GM23338 (cell line): ENCODE results near the gene RAD51B. TPM values are rescaled to one million over a fixed set of nuclear protein-coding genes. Genes with fewer than 3 reads are reported as not detected.
A peak's percentile ranks its signal among the peaks of the same experiment; 100 is the strongest.

Experiments used
- ATAC-seq: fragments of 200-7000 bp; cut with Tn5 transposase; 3 replicates; pipeline ENCODE4 v1.9.1; 2020
- DNase-seq: peaks from one replicate; pipeline ENCODE4 v3.0.0-alpha.2; 2015; ENCODE audit warnings: low spot score
- H2AFZ ChIP-seq: fragments of 200-600 bp; sonication (generic); 2 replicates; pipeline ENCODE4 v1.8.0; 2016; ENCODE audit warnings: antibody characterized with exemption, mild to moderate bottlenecking, moderate library complexity
- H3F3A ChIP-seq: fragments of 200-600 bp; sonication (generic); replicated peaks from 2 replicates; pipeline ENCODE4 v1.8.0; 2017; ENCODE audit warnings: antibody characterized with exemption, mixed run types, low read depth
- H3K27ac ChIP-seq: fragments of 200-600 bp; sonication (generic); 2 replicates; pipeline ENCODE4 v1.6.1; 2016; ENCODE audit warnings: low read depth
- H3K27me3 ChIP-seq: fragments of 200-600 bp; sonication (generic); 2 replicates; pipeline ENCODE4 v1.8.0; 2016; ENCODE audit warnings: mild to moderate bottlenecking, mixed run types, moderate library complexity; ENCODE audit not compliant: insufficient read depth
- H3K36me3 ChIP-seq: fragments of 200-600 bp; sonication (generic); 2 replicates; pipeline ENCODE4 v1.8.0; 2016; ENCODE audit warnings: mild to moderate bottlenecking; ENCODE audit not compliant: insufficient read depth
- H3K4me1 ChIP-seq: fragments of 200-600 bp; sonication (generic); 2 replicates; pipeline ENCODE4 v1.8.0; 2016; ENCODE audit warnings: mild to moderate bottlenecking, moderate library complexity; ENCODE audit not compliant: insufficient read depth
- H3K4me2 ChIP-seq: fragments of 200-600 bp; sonication (generic); 2 replicates; pipeline ENCODE4 v1.7.1; 2017; ENCODE audit warnings: mixed run types
- H3K4me3 ChIP-seq: fragments of 200-600 bp; sonication (generic); 2 replicates; pipeline ENCODE4 v1.6.1; 2016; ENCODE audit warnings: mixed run types
- H3K79me2 ChIP-seq: fragments of 200-600 bp; sonication (generic); replicated peaks from 2 replicates; pipeline ENCODE4 v1.8.0; 2017; ENCODE audit warnings: mild to moderate bottlenecking; ENCODE audit not compliant: insufficient read depth
- H3K9me2 ChIP-seq: fragments of 200-600 bp; sonication (generic); 2 replicates; pipeline ENCODE4 v1.8.0; 2017; ENCODE audit not compliant: insufficient read depth
- H4K20me1 ChIP-seq: fragments of 200-600 bp; sonication (generic); replicated peaks from 2 replicates; pipeline ENCODE4 v1.8.0; 2017; ENCODE audit warnings: mild to moderate bottlenecking; ENCODE audit not compliant: insufficient read depth
- H3K27ac Mint-ChIP-seq: 2 replicates; pipeline ENCODE4 v1.8.0; 2020; ENCODE audit warnings: inconsistent platforms, mild to moderate bottlenecking, moderate library complexity, mixed read lengths
- H3K27me3 Mint-ChIP-seq: 3 replicates; pipeline ENCODE4 v1.8.0; 2022; ENCODE audit warnings: low read depth, mild to moderate bottlenecking, moderate library complexity, mixed read lengths, inconsistent platforms; ENCODE audit not compliant: insufficient read depth, poor library complexity
- H3K36me3 Mint-ChIP-seq: 3 replicates; pipeline ENCODE4 v1.8.0; 2021; ENCODE audit warnings: low read depth, mild to moderate bottlenecking, inconsistent platforms, moderate library complexity, mixed read lengths
- H3K4me1 Mint-ChIP-seq: 3 replicates; pipeline ENCODE4 v1.8.0; 2020; ENCODE audit warnings: mild to moderate bottlenecking, inconsistent platforms, mixed read lengths
- H3K4me3 Mint-ChIP-seq: 3 replicates; pipeline ENCODE4 v1.8.0; 2021; ENCODE audit warnings: moderate library complexity, mild to moderate bottlenecking, inconsistent platforms, mixed read lengths
- H3K9me3 Mint-ChIP-seq: 3 replicates; pipeline ENCODE4 v1.8.0; 2020; ENCODE audit warnings: moderate library complexity, mild to moderate bottlenecking, inconsistent platforms, mixed read lengths
- CREB1 ChIP-seq: fragments of 250-450 bp; sonication (Bioruptor Pico); IDR thresholded peaks from 2 replicates; pipeline ENCODE4 v1.5.0; 2020; ENCODE audit warnings: low read depth, mild to moderate bottlenecking, moderate library complexity
- CTCF ChIP-seq, 2 experiments: fragments of 200-600 bp in 1 of 2; sonication (generic) in 1 of 2; conservative IDR thresholded peaks; 2 replicates each; pipeline versions ENCODE4 v1.5.1 to v1.6.1; 2016 to 2017; ENCODE audit warnings: antibody characterized with exemption in 2 of 2, low read depth in 2 of 2, mild to moderate bottlenecking in 2 of 2, moderate library complexity in 1 of 2
- ETS1 ChIP-seq: IDR thresholded peaks from 2 replicates; pipeline ENCODE4 v1.6.1; 2016; ENCODE audit warnings: antibody characterized with exemption
- JUNB ChIP-seq: IDR thresholded peaks from one replicate; pipeline ENCODE4 v1.6.1; 2016; ENCODE audit warnings: antibody characterized with exemption; ENCODE audit not compliant: unreplicated experiment
- NANOG ChIP-seq: IDR thresholded peaks from 2 replicates; pipeline ENCODE4 v1.6.1; 2016; ENCODE audit warnings: antibody characterized with exemption, borderline replicate concordance
- POLR2AphosphoS5 ChIP-seq: IDR thresholded peaks from 2 replicates; pipeline ENCODE4 v1.6.1; 2016; ENCODE audit warnings: antibody characterized with exemption, low read depth
- REST ChIP-seq: IDR thresholded peaks from one replicate; pipeline ENCODE4 v1.6.1; 2018; ENCODE audit warnings: antibody characterized with exemption; ENCODE audit not compliant: unreplicated experiment
- STAT1 ChIP-seq: IDR thresholded peaks from one replicate; pipeline ENCODE4 v1.6.1; 2016; ENCODE audit warnings: antibody characterized with exemption; ENCODE audit not compliant: unreplicated experiment
- ZNF114 ChIP-seq: fragments of 250-450 bp; sonication (Bioruptor Pico); IDR thresholded peaks from 2 replicates; pipeline ENCODE4 v1.5.0; 2020; ENCODE audit warnings: mild to moderate bottlenecking, moderate library complexity
- ZNF462 ChIP-seq: fragments of 250-450 bp; sonication (Bioruptor Pico); IDR thresholded peaks from 2 replicates; pipeline ENCODE4 v1.5.0; 2020; ENCODE audit warnings: mild to moderate bottlenecking, moderate library complexity
- polyA plus RNA-seq: library from polyadenylated mRNA; unstranded; fragments of >200 nt; fragmentation: Nextera tagmentation; extraction: Ambion mirVana; gene quantifications from 2 replicates; pipeline ENCODE4 v1.2.1, GENCODE V29; 2016
- total RNA-seq: library from RNA; depleted of rRNA; stranded (reverse); fragments of >200 nt; shearing (Covaris generic); gene quantifications from 2 replicates; pipeline ENCODE4 v1.2.3, GENCODE V29; 2014

Gene RAD51B
- total and polyA plus RNA-seq, 2 experiments from 2014 or later, result 15.7 to 29.1 TPM

DNA sequence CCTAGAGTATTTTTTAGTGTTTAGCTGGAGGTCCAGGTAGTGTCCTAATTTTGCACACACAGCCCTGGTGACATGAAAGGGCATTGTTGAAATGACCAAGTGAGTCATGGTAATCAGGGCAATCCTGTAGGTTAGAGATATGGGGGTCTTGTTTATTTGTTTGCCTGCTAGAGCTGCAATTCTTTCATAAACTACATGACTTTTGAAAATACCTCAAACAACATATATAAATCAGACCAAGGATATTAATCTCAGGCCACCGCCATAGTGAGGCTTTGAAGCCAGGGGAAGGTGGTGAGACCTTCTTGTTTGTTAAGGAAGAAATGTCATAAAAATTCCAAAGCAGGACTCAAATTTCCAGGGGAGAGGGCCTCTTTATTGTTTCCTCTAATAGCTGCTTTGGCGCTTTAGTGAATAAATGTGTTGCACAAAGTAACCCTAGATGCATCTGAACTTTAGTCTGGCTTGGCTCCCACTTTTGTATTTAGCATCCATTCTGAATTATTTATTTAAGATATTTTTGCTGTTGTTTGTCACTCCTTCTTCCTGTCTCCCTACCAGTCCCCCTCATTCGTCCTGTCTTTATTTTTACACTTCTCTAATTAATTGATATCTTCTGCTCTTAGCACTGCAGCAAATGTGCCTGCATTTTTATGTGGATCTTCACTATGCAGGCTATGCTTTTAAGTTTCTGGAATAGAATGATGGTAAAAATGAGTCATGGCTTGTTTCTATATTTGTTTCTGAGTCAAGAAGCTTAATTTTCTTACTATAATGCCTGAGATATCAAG is 430.3 kb downstream of the RAD51B start (continued):
- TF ChIP-seq NANOG (no peak), CTCF (conservative IDR thresholded peaks at IDR 0.05; ENCODE audit: low read depth in 2 of 2) (no peak), JUNB (no peak), POLR2AphosphoS5 (no peak), ETS1 (no peak), CREB1 (CRISPR knock-in tag) (no peak), STAT1 (no peak)

- Histone ChIP-seq H3K36me3 (no peaks in the 10 kb centered on the region), H3K79me2 (no peaks in the 10 kb centered on the region), H3K4me3 (no peak overlapping the region), H4K20me1 (no peaks in the 10 kb centered on the region), H3K27me3 (no peaks in the 10 kb centered on the region), H2AFZ (no peak overlapping the region), H3K27ac (peak overlapping the region; percentile 29), H3F3A (no peaks in the 10 kb centered on the region; the same call in 1 of the 2 replicates), H3K9me2 (no peaks in the 10 kb centered on the region), H3K4me2 (peak overlapping the region; percentile 19), H3K4me1 (peaks cover 88% of the 10 kb centered on the region)
- H3K27ac Mint-ChIP-seq, result no peak overlapping the region
- no peak for ATAC-seq
- H3K4me1 Mint-ChIP-seq, result peaks cover 89% of the 10 kb centered on the region
- no peak overlapping the region for H3K4me3 Mint-ChIP-seq
- no peaks in the 10 kb centered on the region for H3K27me3 Mint-ChIP-seq
- no peaks in the 10 kb centered on the region for H3K36me3 Mint-ChIP-seq
- H3K9me3 Mint-ChIP-seq, result no peaks in the 10 kb centered on the region
- DNase-seq, result peak; percentile 50
- TF ChIP-seq REST (no peak), JUNB (no peak), ZNF462 (CRISPR knock-in tag) (no peak), ZNF114 (CRISPR knock-in tag) (no peak)
Observed at GRCh38 chr14:68250927-68251768, 431.6 kb downstream of the RAD51B start.
